Suppressor macrophage treated with lipopolysaccharide for 1 hour (primary cell): ENCODE results near the gene FGFR3.
"Not testable (repeated sequence)": the region's sequence is repeated elsewhere in the genome, so short reads cannot be mapped to it uniquely, and the experiment has no call there.

Experiments
- DNase-seq, 3 donors: peaks; one replicate each; pipeline ENCODE4 v3.0.0-alpha.2; 2020 to 2022

The FGFR3 gene

GRCh38 chr4:1843852-1844251, 50.8 kb downstream of the FGFR3 start:
- DNase-seq, result no peak

GRCh38 chr4:1844618-1845017, 51.5 kb downstream of the FGFR3 start:
- DNase-seq, result not testable (repeated sequence)

GRCh38 chr4:1846580-1846979, 53.5 kb downstream of the FGFR3 start:
- no peak for DNase-seq

DNA sequence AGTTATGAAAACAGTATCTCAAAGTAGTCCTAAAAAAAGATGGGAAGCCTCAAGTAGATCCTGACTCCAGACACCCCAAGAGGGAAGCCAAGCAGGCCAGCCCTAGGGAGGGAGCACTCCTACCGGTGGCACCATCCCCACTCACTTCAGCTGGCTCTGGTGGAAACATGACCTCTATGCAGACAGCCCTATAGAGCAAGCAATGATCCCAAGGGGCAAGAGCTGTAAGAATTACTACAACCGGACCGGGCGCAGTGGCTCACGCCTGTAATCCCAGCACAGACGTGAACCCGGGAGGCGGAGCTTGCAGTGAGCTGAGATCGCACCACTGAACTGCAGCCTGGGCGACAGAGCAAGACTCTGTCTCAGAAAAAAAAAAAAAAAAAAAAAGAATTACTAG, 57.2 kb downstream of the FGFR3 start:
- no peak for DNase-seq

GRCh38 chr4:1851160-1851559, 58.1 kb downstream of the FGFR3 start:
- DNase-seq, result no peak

DNA sequence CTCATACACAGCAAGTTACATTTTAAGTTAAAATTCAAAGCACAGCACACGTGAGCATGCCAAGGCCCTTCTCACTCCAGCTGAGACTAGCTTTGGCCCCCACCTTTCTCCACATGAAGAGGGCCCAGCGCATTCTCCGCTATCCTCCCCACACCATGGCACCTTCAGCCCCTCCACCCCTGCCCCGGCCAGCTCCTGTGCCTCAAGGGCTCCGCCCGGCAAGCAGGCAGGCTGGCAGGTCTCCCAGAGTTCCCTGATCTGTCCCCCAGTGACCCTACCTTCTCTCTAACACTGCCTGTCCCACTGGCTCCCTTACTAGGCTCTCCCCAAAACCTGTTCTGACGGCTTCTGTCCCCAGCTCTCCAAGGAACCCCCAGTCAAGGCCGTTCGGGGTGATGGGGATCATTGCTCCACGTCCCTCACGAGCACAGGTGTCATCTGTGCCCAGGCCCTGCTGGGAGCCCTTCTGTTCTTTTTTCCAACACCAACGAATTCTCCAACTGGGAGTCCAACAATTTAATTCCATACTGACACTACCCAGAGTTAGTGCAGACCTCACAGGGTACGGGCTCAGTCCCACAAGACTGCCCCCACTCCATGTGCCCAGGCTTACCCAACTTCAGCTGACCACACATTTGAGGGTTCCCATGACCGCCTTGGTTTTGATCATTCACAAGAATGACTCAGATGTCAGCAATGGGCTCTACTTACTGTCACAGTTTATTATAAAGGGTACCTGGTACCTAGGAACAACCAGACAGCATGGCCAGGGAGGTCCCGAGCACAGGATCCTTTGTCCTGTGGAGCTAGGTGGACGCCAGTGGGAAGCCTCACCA, 58.7 kb downstream of the FGFR3 start:
- peak in 2 of 3 donors; percentile 30 to 41 for DNase-seq

- no peak for DNase-seq
These were observed 60.0 kb downstream of the FGFR3 start for GRCh38 chr4:1852904-1853623.

GRCh38 chr4:1854752-1855151, 61.7 kb downstream of the FGFR3 start:
- DNase-seq, result no peak

- peak in 2 of 3 donors; percentile 29 to 53 for DNase-seq
These were observed 62.4 kb downstream of the FGFR3 start for GRCh38 chr4:1855333-1856070.

GRCh38 chr4:1856071-1856942, 63.2 kb downstream of the FGFR3 start, which contains the start of gene LETM1:
Gene LETM1 (minus strand): TSS chr4:1856156. CDS start chr4:1855950, 206 bp downstream.
- peak; percentile 94 to 97 (median 96) for DNase-seq

DNA sequence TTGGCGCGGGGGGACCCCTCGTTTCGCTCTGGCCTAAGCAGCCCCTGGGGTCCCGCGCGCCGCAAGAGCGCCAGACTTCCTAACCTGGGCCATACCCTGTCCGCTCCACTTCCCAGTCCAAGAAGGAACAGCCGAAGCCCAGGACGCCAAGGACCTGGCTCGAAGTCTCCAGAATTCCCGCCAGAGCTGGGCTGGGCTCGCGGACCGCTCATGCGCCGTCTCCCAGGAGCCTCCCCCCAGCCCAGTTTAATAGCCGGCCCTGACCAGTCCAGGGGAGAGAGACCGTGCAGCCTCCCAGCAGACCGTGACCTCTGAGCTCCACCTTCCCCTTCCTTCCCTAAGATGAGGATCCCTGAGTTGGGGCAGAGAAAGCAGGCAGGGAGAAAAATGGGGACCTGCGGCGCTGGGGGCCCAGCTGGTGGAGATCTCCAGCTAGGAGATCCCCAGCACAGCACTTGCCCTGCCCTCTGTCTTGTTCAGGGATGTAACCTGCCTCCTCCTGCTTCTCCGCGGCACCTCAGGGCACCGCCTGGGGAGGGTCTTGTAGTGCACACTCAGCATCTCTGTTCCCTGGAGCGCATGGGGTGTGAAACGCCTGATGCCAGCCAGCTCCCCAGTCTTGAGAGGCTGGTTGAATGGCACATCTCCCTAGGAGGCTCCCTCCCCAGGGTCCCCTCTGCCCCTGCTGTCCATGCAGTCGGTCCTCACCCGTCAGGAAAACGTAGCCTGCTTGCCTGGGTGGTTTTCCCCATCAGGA, 64.0 kb downstream of the FGFR3 start:
- DNase-seq, result peak in 2 of 3 donors; percentile 9 to 15

DNA sequence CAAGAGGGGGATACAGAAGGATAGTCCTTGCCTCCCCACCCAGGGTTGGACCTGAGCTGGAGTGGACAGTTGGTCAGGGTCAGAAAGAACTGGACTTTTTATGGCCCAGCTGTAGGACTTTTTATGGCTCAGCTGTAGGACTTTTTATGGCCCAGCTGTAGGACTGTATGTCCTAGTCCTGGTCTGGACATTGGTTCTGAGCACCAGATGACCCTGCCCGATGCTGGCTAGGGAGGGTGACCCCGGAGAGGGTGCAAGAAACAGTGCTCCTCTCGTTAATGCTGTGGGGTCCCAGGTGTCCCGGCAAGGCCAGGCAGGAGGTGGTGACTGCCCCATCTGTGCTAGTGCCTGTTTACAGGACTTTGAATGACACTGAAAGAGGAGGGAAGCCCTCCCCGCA, 64.8 kb downstream of the FGFR3 start:
- no peak for DNase-seq
